Esophagus muscularis mucosa (tissue), 4 donors: Measurements from ENCODE around the gene PHACTR3. TPM values are rescaled to one million over a fixed set of nuclear protein-coding genes. Genes with fewer than 3 reads are reported as not detected.

Experiments used
- DNase-seq: peaks from one replicate; pipeline ENCODE4 v3.0.0-alpha.2; 2017; ENCODE audit errors: extremely low spot score
- H3K27ac ChIP-seq, 4 donors: fragments of 200-600 bp; sonication (generic); replicated peaks in 1 of 4; 1 replicate in 3 of 4; 2 replicates in 1 of 4; pipeline ENCODE4 v1.5.1; 2016 to 2019; ENCODE audit warnings: mild to moderate bottlenecking in 1 of 4
- H3K27me3 ChIP-seq, 4 donors: fragments of 200-600 bp; sonication (generic); one replicate each; pipeline versions ENCODE4 v1.5.1 to v1.6.0; 2016 to 2019
- H3K36me3 ChIP-seq, 4 donors: fragments of 200-600 bp; sonication (generic); one replicate each; pipeline ENCODE4 v1.5.1; 2016 to 2019
- H3K4me1 ChIP-seq, 4 donors: fragments of 200-600 bp; sonication (generic); one replicate each; pipeline ENCODE4 v1.5.1; 2016 to 2019
- H3K4me3 ChIP-seq, 4 donors: fragments of 200-600 bp; sonication (generic); 1 replicate in 2 of 4; 2 replicates in 2 of 4; pipeline ENCODE4 v1.5.1; 2016 to 2019; ENCODE audit warnings: mild to moderate bottlenecking in 4 of 4, moderate library complexity in 1 of 4
- H3K9me3 ChIP-seq, 4 donors: fragments of 200-600 bp; sonication (generic); 1 replicate in 3 of 4; 2 replicates in 1 of 4; pipeline ENCODE4 v1.5.1; 2016 to 2019
- EP300 ChIP-seq: sonication (generic); formaldehyde crosslinking; IDR thresholded peaks from one replicate; pipeline ENCODE4 v1.6.1; 2017; ENCODE audit warnings: antibody characterized with exemption
- POLR2A ChIP-seq: fragments of 450-650 bp; IDR thresholded peaks from one replicate; pipeline ENCODE4 v1.6.1; 2017; ENCODE audit warnings: antibody characterized with exemption, moderate library complexity, mild to moderate bottlenecking, low read depth
- POLR2AphosphoS5 ChIP-seq, 2 donors: sonication (generic); formaldehyde crosslinking; IDR thresholded peaks; one replicate each; pipeline ENCODE4 v1.6.1; 2017; ENCODE audit warnings: antibody characterized with exemption in 2 of 2
- WGBS: methylation state at CpG from one replicate; pipeline ENCODE4 v1.1.5; 2018; 5-methylcytosine and 5-hydroxymethylcytosine counted together
- intact Hi-C: fragments of 100-400 bp; cut with DNase I; formaldehyde crosslinking; loops from one replicate; pipeline ENCODE4 v1.15.1; 2023
- total RNA-seq, 4 donors: library from RNA; depleted of rRNA; stranded (reverse); fragments of >200 nt; gene quantifications; one replicate each; pipeline versions ENCODE4 v1.1.0 to v1.2.1, GENCODE V29; 2016
- TF ChIP-seq, protein P1 (sequence below), 3 experiments: fragments of 200-600 bp in 2 of 3; fragments of 450-650 bp in 1 of 3; sonication (generic) in 2 of 3; IDR thresholded peaks; one replicate each; pipeline ENCODE4 v1.5.1; 2017 to 2019; ENCODE audit warnings: antibody characterized with exemption in 3 of 3, mild to moderate bottlenecking in 2 of 3, moderate library complexity in 1 of 3

Gene PHACTR3
- total RNA-seq, 4 donors from 2014 or later: 0.17 to 0.86 (median 0.56) TPM

DNA sequence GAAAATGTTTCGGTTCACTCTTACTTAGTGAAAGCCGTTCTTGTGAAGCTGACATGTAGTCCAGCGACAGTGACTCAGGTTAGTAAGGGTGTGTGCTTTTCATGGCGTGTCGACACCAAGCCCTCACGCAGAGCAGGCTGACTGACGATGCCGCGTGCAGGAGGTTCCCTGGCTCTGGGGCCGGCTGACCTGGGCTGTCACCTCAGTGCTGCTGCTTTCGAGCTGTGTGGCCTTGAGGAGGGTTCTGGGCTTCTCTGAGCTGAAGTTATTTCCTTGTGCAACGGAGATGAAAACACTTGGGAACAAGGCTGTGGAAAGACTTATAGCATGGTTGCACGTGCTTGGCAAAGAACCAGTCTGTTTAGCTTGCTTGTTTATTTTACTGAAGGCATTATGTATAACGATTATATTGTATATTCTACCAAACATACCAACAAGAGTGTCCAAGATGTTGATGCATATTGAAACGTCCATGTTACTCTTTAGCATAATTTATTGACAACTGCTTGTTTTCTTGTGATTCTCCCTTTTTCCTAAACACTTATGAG lies 59.2 kb downstream of the PHACTR3 start:
- no peaks in the 10 kb centered on the region for H3K4me1 ChIP-seq
- 86% methylated on average over 15 of the region's 15 CpGs for WGBS
- no peak overlapping the region for H3K27ac ChIP-seq
- TF ChIP-seq POLR2A: no peak
- no peak for TF ChIP-seq EP300
- TF ChIP-seq POLR2AphosphoS5 (IDR thresholded peaks at IDR 0.05): no peak
- TF ChIP-seq, protein P1, sequence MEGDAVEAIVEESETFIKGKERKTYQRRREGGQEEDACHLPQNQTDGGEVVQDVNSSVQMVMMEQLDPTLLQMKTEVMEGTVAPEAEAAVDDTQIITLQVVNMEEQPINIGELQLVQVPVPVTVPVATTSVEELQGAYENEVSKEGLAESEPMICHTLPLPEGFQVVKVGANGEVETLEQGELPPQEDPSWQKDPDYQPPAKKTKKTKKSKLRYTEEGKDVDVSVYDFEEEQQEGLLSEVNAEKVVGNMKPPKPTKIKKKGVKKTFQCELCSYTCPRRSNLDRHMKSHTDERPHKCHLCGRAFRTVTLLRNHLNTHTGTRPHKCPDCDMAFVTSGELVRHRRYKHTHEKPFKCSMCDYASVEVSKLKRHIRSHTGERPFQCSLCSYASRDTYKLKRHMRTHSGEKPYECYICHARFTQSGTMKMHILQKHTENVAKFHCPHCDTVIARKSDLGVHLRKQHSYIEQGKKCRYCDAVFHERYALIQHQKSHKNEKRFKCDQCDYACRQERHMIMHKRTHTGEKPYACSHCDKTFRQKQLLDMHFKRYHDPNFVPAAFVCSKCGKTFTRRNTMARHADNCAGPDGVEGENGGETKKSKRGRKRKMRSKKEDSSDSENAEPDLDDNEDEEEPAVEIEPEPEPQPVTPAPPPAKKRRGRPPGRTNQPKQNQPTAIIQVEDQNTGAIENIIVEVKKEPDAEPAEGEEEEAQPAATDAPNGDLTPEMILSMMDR (IDR thresholded peaks at IDR 0.05): no peak
- intact Hi-C loops: no loop called here
- peaks cover 0 to 44% (median 4%) of the 10 kb centered on the region in 4 donors for H3K27me3 ChIP-seq
- H3K36me3 ChIP-seq: no peaks in the 10 kb centered on the region
- DNase-seq: no peak
- H3K4me3 ChIP-seq: no peak overlapping the region
- peaks cover 0 to 8% (median 3%) of the 10 kb centered on the region in 4 donors for H3K9me3 ChIP-seq

DNA sequence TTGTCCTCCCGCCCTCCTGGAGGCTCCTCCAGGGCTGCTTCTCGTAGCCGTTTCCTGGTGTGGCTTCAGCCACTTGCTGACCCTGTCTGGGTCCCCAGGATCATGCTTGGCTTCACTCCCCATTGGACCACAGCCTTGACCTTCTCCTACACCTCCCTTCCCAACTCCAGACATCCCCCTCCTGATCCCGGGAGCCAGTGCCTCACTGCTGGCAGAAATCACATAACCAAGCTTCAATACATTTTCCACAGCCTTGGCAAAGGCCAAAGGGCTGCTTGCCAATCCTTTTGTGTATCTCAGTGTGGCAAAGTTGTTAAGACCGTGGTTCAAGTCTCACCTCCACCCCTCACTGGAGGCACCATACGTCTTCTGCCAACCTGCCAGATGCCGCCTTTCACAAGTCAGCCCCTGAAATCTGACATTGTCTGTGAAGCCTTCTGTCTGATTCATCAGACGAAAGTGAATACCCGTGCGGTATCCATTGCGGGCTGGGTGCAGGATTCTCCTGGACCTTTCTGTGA lies 60.1 kb downstream of the PHACTR3 start:
- H3K4me3 ChIP-seq: no peak overlapping the region
- no peak overlapping the region for H3K27ac ChIP-seq
- H3K36me3 ChIP-seq: no peaks in the 10 kb centered on the region
- intact Hi-C loops: no loop called here
- H3K27me3 ChIP-seq: peaks cover 0 to 44% (median 4%) of the 10 kb centered on the region in 4 donors
- peaks cover 0 to 5% (median 0%) of the 10 kb centered on the region in 4 donors for H3K9me3 ChIP-seq
- WGBS: 70% methylated on average over 9 of the region's 11 CpGs
- peak; percentile 79 for DNase-seq
- no peaks in the 10 kb centered on the region for H3K4me1 ChIP-seq
- TF ChIP-seq POLR2A: no peak

DNA sequence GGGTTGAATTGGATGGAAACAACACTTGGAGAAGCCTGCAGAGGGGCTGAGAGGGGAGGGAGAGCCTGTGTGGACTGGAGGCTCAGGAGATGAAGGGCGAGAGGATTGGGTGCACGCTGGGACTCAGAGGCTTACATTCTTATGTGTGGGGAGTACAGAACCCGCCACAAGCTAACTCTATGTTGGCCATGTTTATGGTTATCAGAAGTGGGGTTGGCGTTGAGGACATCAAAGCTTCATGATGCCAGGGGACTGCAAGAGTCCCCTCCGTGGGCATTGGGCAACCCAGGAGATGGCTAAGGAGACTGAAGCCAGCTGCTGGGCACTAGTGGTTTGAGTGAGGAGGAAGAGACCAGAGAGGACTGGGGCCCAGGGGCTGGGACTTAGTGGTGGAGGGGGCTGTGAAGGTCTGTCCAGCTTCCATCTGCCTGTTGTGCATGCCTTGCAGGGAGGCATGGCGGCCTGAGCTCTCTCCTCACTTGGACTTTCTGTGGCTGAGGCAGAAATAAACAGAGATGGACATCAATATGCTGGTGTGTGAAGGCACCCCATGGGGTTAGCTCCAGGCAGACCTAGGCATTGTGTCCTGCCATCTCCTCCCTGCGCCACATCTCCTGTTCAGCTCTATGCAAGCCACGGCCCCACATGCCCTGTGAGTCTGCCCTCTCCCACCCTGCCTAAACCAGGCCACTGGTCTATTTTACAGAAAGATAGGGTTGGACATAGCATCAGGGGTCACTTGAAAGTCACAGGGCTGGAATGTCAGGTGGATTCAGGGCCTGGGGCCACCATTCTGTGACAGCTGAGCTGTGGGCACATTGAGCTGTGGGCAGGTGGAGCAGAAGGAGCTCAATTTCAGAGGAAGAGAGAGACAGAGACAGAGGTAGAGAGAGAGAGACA lies 61.6 kb downstream of the PHACTR3 start:
- TF ChIP-seq, protein P1 (IDR thresholded peaks at IDR 0.05): no peak
- no peak for TF ChIP-seq POLR2A
- no peak overlapping the region for H3K4me3 ChIP-seq
- intact Hi-C loops: no loop called here
- H3K9me3 ChIP-seq: no peaks in the 10 kb centered on the region
- no peaks in the 10 kb centered on the region for H3K36me3 ChIP-seq
- 83% methylated on average over 8 of the region's 8 CpGs for WGBS
- H3K27ac ChIP-seq: no peak overlapping the region
- H3K27me3 ChIP-seq: peaks cover 0 to 47% (median 4%) of the 10 kb centered on the region in 4 donors
- peak; percentile 89 for DNase-seq
- no peaks in the 10 kb centered on the region for H3K4me1 ChIP-seq

DNA sequence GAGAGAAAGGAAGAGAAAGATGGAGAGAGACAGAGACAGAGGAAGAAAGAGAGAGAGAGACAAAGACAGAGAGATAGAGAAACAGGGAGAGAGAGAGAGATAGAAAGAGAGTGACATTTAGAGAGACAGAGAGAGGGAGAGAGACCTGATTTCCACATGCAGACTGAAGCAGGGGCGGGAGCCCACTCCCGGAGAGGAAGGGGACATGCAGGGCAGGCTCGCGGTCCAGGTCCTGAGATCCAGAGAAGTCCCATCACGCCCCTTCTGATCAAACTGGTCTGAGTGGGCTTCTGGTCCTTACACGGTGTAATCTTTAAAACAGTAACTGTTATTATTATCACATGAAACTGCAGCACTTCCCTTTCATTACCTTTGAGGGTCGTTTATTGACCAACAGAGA lies 62.2 kb downstream of the PHACTR3 start:
- TF ChIP-seq POLR2AphosphoS5 (IDR thresholded peaks at IDR 0.05): no peak
- TF ChIP-seq EP300: no peak
- TF ChIP-seq, protein P1 (IDR thresholded peaks at IDR 0.05): no peak
- no peak for TF ChIP-seq POLR2A
- Histone ChIP-seq H3K27ac (no peak overlapping the region), H3K9me3 (no peaks in the 10 kb centered on the region), H3K27me3 (peaks cover 0 to 40% (median 3%) of the 10 kb centered on the region in 4 donors), H3K4me1 (no peaks in the 10 kb centered on the region), H3K36me3 (no peaks in the 10 kb centered on the region), H3K4me3 (no peak overlapping the region)
- no peak for DNase-seq
- 77% methylated on average over 7 of the region's 7 CpGs for WGBS
- intact Hi-C loops: no loop called here

DNA sequence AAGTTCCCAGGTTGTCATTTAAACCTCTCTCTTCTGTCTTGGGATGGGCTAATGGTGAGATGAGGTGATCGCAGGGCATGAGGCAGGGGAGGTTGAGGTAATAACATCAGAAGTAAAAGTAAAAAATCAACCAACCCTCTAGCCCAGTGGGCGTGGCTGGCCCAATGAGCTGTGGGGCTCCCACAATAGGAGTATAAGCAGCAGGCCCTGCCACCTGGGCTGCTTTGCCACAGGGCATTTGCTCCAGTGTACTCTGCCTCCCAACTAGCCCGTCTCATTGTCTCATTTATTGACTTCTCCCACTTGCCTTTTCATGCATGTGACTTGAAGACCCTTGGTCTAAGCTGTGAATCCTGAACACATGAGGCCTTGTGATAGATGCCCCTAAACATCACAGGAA lies 62.8 kb downstream of the PHACTR3 start:
- Histone ChIP-seq H3K36me3 (no peaks in the 10 kb centered on the region), H3K27ac (no peak overlapping the region), H3K4me1 (no peaks in the 10 kb centered on the region), H3K27me3 (peaks cover 0 to 40% (median under 1%) of the 10 kb centered on the region in 4 donors), H3K4me3 (no peak overlapping the region), H3K9me3 (no peaks in the 10 kb centered on the region)
- intact Hi-C loops: no loop called here
- peak; percentile 89 for DNase-seq
- 92% methylated on average over 3 of the region's 3 CpGs for WGBS
- TF ChIP-seq POLR2A: no peak
- no peak for TF ChIP-seq EP300
- TF ChIP-seq, protein P1 (IDR thresholded peaks at IDR 0.05): no peak
- TF ChIP-seq POLR2AphosphoS5 (IDR thresholded peaks at IDR 0.05): no peak
